ENCODE results near the gene ZFYVE21.

ZFYVE21 gene

DNA sequence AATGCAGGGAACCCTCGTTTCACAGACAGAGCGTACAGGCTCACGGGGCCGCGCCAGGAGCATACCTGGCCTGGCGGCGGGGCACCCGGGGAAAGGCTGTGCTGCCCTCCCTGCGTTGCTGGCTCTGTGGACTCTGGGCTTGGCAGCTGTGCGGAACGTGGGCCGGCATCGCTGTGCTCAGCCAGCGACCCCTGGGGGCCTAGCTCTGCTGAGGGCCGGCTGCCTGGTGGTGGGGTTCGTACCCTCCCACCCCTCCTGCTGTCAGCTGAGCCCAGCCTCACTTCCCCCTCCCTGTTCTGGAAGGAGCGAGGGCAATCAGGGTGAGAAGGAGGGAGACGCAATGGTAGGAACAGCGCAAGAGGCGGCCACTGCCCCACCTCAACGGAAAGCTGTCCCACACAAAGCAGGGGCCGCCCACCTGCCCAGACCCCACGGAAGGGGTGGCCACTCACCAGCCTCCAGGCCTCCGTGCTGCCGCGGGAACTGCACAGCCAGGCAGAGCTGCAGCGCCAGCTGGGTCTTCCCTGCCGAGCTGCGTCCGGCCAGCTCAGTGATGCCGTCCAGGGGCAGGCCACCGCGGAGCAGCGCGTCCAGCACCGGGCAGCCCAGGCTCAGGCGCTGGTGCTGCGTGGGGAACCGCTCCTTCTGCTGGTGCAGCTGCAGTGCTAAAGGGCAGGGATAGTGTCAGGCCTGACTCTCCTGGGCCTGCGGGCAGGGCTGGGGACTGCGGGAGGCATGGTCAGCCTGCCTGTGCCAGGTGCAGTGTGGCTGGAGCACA is 8.9 kb upstream of the ZFYVE21 start:
- DNase-seq = no peak

GRCh38 chr14:103707329-103708263 is 8.0 kb upstream of the ZFYVE21 start:
- no peak for DNase-seq

GRCh38 chr14:103708750-103709187 is 6.8 kb upstream of the ZFYVE21 start:
- no peak for DNase-seq

DNA sequence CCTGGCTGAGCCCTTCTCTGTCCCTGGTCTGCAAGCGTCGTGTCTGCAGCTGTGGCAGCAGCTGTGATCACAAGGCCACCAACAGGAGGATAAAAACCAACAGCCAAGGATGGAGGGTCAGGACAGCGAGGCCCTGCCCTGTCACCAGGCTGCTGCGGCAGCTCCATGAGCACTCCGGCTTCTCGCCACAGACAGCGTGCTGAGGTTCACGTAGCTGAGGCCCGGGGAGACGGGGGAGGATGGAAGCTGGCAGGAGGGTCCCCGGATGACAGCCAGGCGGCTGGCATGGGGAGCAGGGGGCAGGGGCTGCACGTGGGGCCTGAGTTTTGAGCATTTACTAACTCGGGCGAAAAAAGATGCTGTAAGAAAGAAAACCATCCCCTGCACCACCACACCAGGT is 5.8 kb upstream of the ZFYVE21 start:
- no peak for DNase-seq

DNA sequence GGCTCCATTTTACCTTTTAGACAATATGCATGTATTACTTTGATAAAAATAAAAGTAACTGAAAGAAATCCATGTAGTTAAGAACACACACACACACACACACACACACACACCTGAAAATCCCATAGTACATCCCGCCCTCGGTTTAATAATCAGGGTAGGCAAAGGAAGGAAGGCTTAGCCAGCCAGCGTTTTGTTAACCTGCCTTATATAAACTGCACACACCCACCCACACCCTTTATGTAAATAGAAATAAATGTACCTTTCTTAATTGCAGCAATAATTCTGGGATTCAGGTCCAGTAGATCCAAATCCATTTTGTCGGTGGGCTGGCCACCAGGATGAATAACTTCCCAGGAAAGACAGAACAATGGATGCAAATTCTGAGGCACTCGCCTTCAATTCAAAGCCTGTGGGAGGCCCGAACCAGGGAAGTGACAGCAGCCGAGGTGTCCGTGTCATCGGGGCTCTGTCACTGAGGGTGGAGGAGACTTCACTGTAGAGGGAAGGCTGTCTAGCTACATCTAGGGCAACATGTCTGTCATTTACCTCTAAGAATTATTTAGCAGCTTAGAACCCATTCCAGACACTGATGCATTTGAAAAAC is 4.7 kb upstream of the ZFYVE21 start:
- no peak for DNase-seq

GRCh38 chr14:103711516-103712431 is 3.8 kb upstream of the ZFYVE21 start:
- DNase-seq = no peak

DNA sequence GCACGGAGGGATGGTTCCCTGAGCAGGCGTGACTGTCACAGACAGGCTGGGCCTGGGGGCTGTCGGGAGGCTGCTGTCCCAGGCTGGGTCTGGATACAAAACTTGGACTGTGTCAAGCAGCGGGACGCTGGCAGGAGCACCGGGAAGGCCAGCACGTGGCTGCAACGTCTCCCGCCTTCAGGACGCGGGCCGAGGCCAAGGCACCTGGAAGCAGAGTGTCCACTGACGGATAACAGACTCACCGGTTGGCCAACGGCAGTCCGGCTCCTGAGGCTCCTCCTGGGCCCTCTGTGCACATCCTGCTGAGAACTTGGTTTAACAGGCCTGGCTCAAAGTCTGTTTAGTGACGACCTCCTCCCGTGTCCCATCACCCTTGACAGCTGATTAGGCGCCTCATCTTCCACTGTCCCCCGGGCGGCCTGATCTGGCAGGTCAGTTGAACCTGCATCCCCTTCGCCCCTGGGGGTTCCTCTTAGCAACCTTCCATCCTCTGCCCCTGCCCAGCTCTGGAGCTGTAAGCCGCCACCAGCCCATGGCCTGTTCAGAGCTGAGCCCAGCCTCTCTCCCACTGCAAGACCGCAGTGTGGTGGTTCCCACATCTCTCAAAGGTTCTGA is 2.9 kb upstream of the ZFYVE21 start:
- DNase-seq = no peak

- no peak for DNase-seq
Observed at GRCh38 chr14:103713304-103714062, 2.1 kb upstream of the ZFYVE21 start.

- DNase-seq = no peak
Observed at GRCh38 chr14:103714063-103714724, 1.4 kb upstream of the ZFYVE21 start.

- no peak for DNase-seq
Observed at GRCh38 chr14:103716091-103716801, 636 bp downstream of the ZFYVE21 start.

DNA sequence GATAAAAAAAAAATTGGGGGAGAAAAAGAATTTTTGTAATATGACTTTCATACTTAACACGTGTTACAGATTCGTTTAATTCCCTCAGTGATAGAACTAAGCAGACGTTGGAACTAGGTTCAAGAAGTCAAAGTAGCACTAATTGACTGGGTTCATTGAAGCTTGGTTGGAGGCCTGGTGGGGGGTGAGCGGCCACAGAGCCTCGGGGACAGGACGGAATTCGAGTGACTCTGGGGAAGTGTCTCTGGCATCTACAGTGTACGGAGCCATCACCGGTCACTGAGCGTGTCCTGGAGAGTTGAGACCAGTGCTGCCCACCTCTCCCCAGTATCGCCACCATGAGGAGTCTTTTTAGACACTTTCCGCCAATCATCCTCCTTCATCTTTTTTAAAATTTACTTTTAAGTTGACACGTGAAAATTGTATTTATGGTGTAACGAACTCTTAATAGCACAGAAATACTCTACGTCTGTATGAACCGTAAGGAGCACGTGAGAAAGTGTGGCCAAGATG is 1.3 kb downstream of the ZFYVE21 start:
- no peak for DNase-seq

DNA sequence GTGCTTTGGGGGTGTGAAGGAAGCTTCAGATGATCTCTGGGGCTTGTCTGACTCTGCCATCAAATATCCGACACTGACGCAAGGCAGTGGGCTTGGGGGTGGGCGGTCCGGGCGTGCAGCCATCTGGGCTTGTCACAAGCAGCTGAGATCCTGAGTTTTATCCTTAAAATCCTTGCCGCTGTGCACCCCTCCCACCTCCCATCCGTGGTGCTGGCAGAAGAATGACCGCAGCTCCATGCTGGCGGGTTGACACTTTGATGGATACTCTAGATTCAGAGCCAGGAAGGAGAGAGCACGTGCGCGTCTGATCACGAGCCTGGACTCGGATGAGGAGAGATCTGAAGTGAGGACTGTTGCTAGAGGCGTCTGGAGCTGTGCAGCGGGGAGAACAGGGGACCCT is 3.0 kb downstream of the ZFYVE21 start:
- DNase-seq = no peak

- DNase-seq = no peak
Observed at GRCh38 chr14:103719751-103720150, 4.1 kb downstream of the ZFYVE21 start.

DNA sequence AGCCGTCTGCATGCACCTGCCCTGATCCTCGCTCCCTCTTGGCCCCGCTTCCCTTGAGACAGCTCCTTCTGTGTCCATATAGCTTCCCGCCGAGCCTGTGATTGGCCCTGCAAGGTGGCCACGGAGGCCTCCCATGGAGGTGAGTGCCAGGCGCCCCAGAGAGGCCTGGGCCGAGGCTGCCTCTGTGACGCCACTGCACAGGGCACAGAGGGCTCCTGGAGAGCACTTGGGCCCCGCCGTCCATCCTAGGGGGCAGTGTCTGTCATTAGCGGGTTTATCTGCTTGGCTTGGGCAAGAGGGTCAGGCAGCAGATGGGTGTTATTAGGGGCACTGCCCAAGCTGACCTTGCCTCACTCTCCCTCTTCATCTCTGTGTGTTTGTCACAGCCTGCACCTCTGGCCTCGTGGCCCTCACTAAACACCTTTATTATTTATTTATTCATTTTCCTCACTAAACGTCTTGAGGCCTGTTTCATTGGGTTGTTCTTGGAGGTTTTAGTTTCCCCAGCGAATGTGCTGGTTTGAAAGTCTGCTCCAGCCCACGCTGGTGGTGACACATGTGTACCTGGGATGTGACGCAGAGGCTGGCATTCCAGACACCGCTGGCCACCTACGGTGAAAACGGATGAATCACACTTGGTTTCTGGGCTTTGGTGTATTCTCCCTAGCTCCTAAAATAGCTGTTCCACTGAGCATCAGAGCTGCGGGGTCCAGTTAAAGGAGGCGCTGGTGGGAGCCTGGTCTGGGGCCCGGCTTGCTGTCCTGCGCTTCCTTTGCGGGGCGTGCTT is 5.9 kb downstream of the ZFYVE21 start:
- DNase-seq = no peak

DNA sequence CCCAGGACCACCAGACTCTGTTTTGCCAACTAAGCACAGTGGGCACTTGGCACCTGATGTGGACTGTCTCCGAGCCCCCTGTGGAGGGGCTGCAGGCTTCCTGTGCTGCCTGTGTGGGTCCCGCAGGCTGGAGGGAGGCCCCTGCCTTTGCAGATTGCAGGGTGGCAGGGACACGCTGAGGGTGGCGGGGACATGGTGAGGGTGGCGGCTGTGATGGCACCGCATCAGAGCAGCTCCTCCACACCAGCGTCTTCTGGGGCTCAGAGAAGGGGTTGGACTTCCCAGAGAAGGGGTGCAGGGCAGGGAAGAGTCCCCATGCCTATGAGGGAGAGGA is 8.1 kb downstream of the ZFYVE21 start:
- DNase-seq = no peak

DNA sequence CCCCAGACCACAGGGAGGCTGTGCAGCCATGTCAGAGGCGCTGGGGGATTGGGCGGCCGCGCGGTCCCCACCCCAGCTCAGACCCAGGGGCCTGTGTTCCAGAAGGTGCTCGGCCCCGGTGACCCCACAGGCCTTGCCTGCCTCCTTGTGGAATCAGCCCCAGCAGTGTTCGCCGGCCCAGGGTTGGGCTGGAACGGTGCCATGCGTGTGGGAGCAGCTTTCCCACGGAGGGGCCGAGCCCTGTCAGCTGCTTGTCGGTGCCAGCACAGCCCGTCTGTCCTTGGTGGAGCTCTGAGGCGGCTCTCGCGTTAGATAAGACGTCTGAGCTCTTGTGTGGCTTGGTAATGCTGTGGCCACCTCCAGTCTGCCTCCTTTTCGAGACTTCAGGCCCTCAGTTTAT is 8.5 kb downstream of the ZFYVE21 start:
- no peak for DNase-seq

- no peak for DNase-seq
Observed at GRCh38 chr14:103725001-103725682, 9.5 kb downstream of the ZFYVE21 start.

DNA sequence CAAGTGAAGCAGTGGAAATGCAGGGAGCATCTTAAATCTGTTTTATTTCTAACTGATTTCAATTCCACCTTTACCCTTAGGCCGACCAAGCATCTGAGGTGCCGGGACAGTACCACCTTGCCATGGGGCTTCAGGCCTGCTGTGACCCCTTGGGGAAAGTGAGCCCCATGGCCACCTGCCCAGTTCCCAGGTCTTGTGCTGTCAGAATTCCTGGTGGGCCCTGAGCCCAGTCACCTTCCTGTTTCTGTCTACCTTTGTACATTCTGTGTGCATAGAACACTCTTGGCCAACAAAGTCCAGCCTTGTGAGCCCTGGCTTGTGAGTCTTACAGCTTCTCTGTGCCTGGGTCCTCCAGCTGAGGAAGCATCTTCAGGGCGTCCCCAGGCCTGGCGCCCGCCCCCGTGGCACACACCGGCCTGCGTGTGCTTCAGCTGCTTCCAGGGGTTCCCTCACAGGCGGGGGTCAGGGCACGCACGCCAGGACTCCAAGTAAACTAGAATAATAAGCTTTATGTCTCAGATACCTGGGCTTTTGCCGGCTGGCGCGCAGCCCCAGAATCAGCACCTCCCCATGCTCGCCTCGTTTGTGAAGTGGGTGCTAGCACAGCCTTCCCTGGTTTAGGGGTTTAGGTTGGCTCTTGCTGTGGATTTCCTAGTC is 10.3 kb downstream of the ZFYVE21 start:
- DNase-seq = no peak

Data from activated T-cell treated with anti-CD3 and anti-CD28 coated beads, Interleukin-2, amount 50 U/mL, for 1 hour (primary cell).